Stimulated activated naive B cell treated with anti-CD40 and anti-IgM and Interleukin-4, amounts not matched to agents 10 μg/mL and 1 μg/mL and 100 μg/mL, for 72 hours (primary cell): Measurements from ENCODE around the gene IDE.
"Not testable (repeated sequence)": the region's sequence is repeated elsewhere in the genome, so short reads cannot be mapped to it uniquely, and the experiment has no call there.

Experiments
- ATAC-seq, 2 donors: fragments of 150-1000 bp; cut with Tn5 transposase; replicated peaks; 2 replicates each; pipeline ENCODE4 v1.10.0; 2021; ENCODE audit warnings: moderate library complexity in 1 of 2
- DNase-seq: peaks from one replicate; pipeline ENCODE4 v3.0.0; 2021
- H3K27ac Mint-ChIP-seq: one replicate; pipeline ENCODE4 v1.8.0; 2022; ENCODE audit warnings: mild to moderate bottlenecking, mixed read lengths
- H3K27me3 Mint-ChIP-seq, 2 donors: one replicate each; pipeline ENCODE4 v1.8.0; 2022; ENCODE audit warnings: mixed read lengths in 2 of 2
- H3K36me3 Mint-ChIP-seq, 2 donors: one replicate each; pipeline ENCODE4 v1.8.0; 2022; ENCODE audit warnings: mixed read lengths in 2 of 2, mild to moderate bottlenecking in 1 of 2
- H3K4me1 Mint-ChIP-seq, 2 donors: one replicate each; pipeline ENCODE4 v1.8.0; 2022; ENCODE audit warnings: mixed read lengths in 2 of 2, mild to moderate bottlenecking in 1 of 2
- H3K4me3 Mint-ChIP-seq, 2 donors: one replicate each; pipeline ENCODE4 v1.8.0; 2022; ENCODE audit warnings: mild to moderate bottlenecking in 2 of 2, mixed read lengths in 2 of 2, moderate library complexity in 1 of 2
- H3K9me3 Mint-ChIP-seq, 2 donors: one replicate each; pipeline ENCODE4 v1.8.0; 2022; ENCODE audit warnings: mixed read lengths in 2 of 2, mild to moderate bottlenecking in 1 of 2

IDE gene

DNA sequence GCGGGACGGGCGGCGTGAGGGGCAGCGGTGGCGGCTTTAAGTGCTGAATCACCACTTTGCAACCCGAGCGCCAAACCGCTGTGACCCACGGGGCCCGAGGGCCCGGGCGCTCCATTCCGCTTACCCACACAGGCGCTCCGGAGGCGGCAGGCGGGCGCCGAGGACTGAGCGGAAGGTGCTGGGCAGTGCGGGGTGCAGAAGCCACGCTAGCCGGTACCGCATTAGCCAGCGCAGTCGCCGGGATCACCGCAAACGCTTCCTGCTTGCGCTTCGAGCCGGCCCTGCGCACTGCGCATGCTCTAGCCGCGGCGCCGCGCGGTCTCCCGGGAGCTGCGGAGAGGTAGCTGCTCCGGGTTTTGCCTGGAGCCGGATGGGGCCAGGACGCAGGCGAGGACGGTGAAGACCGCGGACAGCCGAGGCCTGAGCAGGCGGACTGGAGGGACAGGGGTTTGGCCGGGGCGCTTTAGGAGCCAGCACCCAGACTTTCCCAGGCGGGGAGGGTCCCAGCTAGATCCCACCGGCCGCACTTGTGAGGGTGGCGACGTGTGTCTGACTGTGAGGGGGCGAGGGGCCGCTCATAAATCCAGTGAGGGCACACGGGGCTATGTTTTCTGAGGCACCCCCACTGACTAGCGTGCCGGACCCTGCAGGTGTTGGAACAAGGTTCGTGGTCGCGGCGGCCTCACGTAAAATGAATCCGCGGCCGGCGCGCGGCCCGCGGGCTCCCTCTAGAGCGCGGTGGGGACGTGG is at the start of gene IDE:
Gene IDE (minus strand): TSS at position 296 of the 750 bp plus-strand sequence. CDS start 74 bp downstream, at position 222.
- H3K36me3 Mint-ChIP-seq, result peaks cover 5 to 7% of the 10 kb centered on the region in 2 donors
- ATAC-seq, result peak; percentile 81 to 85
- peaks cover 21 to 32% of the 10 kb centered on the region in 2 donors for H3K4me1 Mint-ChIP-seq
- peak; percentile 80 for DNase-seq
- no peaks in the 10 kb centered on the region for H3K9me3 Mint-ChIP-seq
- peak within 1 kb of the TSS; percentile 87 to 91 for H3K4me3 Mint-ChIP-seq
- no peaks in the 10 kb centered on the region for H3K27me3 Mint-ChIP-seq
- H3K27ac Mint-ChIP-seq, result peak within 1 kb of the TSS; percentile 96

DNA sequence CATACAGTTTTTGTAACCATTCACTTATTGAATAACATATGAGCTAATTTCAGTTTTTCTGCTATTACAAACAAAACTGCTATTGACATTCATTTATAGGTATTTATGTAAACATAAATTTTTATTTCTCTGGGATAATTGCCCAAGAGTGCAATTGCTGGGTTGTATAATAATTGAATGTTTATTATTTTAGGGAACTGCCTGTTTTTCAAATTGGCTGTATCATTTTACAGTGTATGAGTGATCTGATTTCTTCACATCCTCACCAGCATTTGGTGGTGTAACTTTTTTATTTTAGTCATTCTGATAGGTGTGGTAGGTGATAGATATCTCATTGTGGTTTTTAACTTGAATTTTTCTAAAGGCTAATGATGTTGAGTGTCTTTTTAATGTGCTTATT is 45.5 kb upstream of the IDE start:
- no peaks in the 10 kb centered on the region for H3K27me3 Mint-ChIP-seq
- H3K9me3 Mint-ChIP-seq, result peaks cover under 1 to 5% of the 10 kb centered on the region in 2 donors
- no peak overlapping the region for H3K27ac Mint-ChIP-seq
- no peak overlapping the region for H3K4me3 Mint-ChIP-seq
- DNase-seq, result no peak
- no peak for ATAC-seq
- no peaks in the 10 kb centered on the region for H3K4me1 Mint-ChIP-seq
- peaks cover 18 to 21% of the 10 kb centered on the region in 2 donors for H3K36me3 Mint-ChIP-seq

DNA sequence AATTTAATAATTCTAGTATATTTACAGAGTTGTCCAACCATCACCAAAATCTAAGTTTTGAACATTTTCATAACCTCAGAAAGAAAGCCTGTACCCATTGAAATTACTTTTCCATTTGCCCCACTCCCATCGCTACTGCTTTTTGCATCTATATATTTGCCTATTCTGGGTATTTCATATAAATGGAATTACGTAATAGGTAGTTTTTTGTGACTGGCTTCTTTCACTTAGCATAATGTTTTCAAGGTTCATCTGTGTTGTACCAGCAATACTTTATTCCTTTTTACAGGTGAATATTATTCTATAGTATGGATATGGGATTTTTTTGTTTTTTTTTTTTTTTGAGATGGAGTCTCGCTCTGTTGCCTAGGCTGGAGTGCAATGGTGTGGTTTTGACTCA is 41.6 kb upstream of the IDE start:
- ATAC-seq (no peak), DNase-seq (no peak)
- Mint-ChIP-seq H3K27me3 (no peaks in the 10 kb centered on the region), H3K9me3 (no peaks in the 10 kb centered on the region), H3K27ac (no peak overlapping the region), H3K4me1 (no peaks in the 10 kb centered on the region), H3K36me3 (peaks cover 3 to 8% of the 10 kb centered on the region in 2 donors), H3K4me3 (no peak overlapping the region)

DNA sequence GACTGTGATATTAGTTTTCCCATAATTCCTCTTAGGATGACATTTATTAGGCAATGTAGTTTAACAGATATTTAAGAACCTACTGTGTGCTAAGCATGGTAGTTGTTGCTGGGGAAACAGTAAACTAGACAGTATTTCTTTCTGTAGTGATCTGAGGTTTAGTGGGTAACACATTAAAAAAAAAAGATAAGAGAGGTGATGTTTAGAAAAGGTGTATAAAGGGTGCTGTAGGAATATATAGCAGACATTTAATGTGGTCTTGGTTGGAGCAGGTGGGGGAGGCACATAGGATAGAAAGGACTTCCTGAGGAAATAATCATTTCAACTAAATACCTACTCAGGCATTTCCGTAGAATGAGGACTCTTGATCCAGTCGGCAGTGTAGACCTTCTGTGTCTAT is 30.9 kb upstream of the IDE start:
- peaks cover 9 to 12% of the 10 kb centered on the region in 2 donors for H3K36me3 Mint-ChIP-seq
- H3K9me3 Mint-ChIP-seq, result no peaks in the 10 kb centered on the region
- ATAC-seq (no peak), DNase-seq (no peak)
- no peaks in the 10 kb centered on the region for H3K27me3 Mint-ChIP-seq
- H3K27ac Mint-ChIP-seq, result no peak overlapping the region
- peaks cover 0 to 8% of the 10 kb centered on the region in 2 donors for H3K4me1 Mint-ChIP-seq
- no peak overlapping the region for H3K4me3 Mint-ChIP-seq

DNA sequence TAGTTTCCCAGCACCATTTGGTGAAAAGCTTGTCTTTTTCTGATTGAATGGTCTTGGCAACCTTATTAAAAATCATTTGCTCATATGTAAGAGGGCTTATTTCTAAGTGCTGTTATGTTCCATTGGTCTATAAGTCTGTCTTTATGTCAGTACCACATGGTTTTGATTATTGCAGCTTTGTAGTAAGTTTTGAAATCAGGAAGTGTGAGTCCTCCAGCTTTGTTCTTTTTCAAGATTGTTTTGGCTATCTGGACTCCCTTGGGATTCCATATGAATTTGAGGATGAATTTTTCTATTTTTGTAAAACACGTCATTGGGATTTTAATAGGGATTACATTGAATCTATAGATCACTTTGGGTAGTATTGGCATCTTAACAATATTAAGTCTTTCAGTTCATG is 24.4 kb upstream of the IDE start:
- Mint-ChIP-seq H3K36me3 (no peaks in the 10 kb centered on the region), H3K4me3 (no peak overlapping the region), H3K27me3 (no peaks in the 10 kb centered on the region), H3K27ac (no peak overlapping the region), H3K4me1 (peaks cover 0 to 11% of the 10 kb centered on the region in 2 donors), H3K9me3 (no peaks in the 10 kb centered on the region)
- no peak for ATAC-seq
- DNase-seq, result no peak

DNA sequence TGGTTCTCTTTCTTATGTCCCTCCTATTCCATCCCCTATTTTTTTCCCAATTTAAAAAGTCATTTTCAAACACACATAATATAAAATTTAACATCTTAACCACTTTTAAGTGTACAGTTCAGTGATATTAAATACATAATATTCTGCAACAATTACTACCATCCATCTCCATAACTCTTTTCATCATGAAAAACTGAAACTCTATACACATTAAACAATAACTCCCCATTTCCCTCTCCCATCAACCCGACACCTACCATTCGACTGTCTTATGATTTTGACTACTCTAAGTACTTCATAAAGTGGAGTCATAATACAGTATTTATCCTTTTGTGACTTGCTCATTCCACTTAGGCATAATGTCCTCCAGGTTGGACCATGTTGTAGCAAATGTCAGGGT is 21.6 kb upstream of the IDE start:
- peak overlapping the region in 1 of 2 donors; percentile 2 for H3K4me3 Mint-ChIP-seq
- DNase-seq (no peak), ATAC-seq (no peak)
- H3K27me3 Mint-ChIP-seq, result no peaks in the 10 kb centered on the region
- peaks cover 11 to 29% of the 10 kb centered on the region in 2 donors for H3K4me1 Mint-ChIP-seq
- H3K36me3 Mint-ChIP-seq, result peaks cover 0 to 3% of the 10 kb centered on the region in 2 donors
- no peaks in the 10 kb centered on the region for H3K9me3 Mint-ChIP-seq
- no peak overlapping the region for H3K27ac Mint-ChIP-seq

DNA sequence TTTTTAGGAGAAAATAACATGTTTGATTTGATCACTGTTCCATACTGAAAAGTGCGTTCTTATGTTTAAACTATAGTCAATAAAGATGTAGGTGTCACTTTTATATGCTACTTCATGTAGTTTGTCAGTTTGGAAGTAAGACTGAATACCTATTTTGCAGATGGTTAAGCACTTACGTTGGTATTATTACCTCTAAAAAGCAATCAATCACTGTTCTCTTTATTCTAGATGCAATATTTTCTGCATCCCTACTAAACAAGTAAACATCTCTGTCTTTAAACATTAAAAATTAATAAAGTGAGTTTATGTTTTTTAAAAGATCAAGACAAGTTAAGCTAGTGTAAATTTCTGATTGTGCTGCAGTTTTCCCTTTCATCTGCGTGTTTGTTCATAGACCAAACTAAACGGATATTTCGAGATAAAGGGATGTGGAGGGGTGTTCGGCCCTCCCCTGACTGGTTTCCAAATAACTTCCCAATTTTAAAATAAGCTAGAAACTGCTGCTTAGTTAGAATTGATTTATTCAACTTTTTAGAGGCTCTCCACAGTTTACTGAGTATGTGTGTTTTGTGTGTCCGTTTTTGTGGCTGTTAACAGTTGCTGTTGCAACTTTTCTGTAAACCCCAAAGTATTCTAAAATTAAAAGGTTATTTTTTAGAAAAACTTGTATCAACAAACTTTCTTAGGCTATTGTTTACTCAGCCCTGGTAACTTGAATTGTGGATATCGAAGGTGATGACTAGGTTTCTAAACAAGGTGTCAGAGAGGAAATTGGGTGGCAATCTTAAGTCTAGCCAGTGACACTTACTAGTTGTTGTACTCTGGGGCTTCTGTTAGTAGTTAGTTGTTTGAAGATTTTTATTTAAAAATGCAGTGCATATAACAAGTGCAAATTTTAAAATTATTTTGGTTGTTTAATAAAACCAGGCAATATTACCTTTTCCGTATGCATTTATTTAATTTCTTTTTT is 20.0 kb upstream of the IDE start:
- Mint-ChIP-seq H3K4me3 (peak overlapping the region; percentile 98 to 99), H3K4me1 (peaks cover 14 to 35% of the 10 kb centered on the region in 2 donors), H3K27me3 (no peaks in the 10 kb centered on the region), H3K36me3 (peaks cover 0 to 3% of the 10 kb centered on the region in 2 donors), H3K27ac (peak overlapping the region; percentile 99), H3K9me3 (no peaks in the 10 kb centered on the region)
- ATAC-seq, result no peak
- no peak for DNase-seq

DNA sequence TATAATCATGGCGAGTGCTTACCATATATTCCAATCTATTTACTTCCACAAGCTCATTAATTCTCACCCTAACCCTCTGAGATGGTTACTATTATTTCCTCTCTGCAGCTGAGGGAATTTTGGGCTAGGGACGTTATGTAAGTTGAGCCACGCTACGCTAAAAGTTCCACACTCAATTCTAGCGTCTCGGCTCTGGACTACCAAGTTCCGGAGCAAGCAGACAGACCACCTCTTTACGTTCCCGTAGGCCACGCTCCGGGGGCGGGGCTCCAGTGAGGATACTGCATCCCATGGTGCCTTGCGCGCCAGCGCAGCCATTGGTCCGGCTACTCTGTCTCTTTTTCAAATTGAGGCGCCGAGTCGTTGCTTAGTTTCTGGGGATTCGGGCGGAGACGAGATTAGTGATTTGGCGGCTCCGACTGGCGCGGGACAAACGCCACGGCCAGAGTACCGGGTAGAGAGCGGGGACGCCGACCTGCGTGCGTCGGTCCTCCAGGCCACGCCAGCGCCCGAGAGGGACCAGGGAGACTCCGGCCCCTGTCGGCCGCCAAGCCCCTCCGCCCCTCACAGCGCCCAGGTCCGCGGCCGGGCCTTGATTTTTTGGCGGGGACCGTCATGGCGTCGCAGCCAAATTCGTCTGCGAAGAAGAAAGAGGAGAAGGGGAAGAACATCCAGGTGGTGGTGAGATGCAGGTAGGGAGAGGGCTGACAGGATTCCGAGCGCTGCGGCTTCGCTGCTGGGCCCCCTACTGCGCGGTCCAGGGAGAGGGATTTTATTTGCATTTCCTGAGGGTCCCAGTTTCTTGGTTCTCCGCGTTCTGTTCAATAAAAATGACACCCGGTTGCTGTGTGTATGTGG is 19.1 kb upstream of the IDE start, which contains the start of gene KIF11:
Gene KIF11 (plus strand): TSS at position 370 of the 858 bp plus-strand sequence. CDS start 246 bp downstream, at position 616.
- no peaks in the 10 kb centered on the region for H3K27me3 Mint-ChIP-seq
- DNase-seq, result peak; percentile 96
- peaks cover 0 to 3% of the 10 kb centered on the region in 2 donors for H3K36me3 Mint-ChIP-seq
- peak; percentile 87 to 88 for ATAC-seq
- peaks cover 14 to 35% of the 10 kb centered on the region in 2 donors for H3K4me1 Mint-ChIP-seq
- H3K9me3 Mint-ChIP-seq, result no peaks in the 10 kb centered on the region
- peak within 1 kb of the TSS; percentile 99 for H3K27ac Mint-ChIP-seq
- peak within 1 kb of the TSS; percentile 98 to 99 for H3K4me3 Mint-ChIP-seq

DNA sequence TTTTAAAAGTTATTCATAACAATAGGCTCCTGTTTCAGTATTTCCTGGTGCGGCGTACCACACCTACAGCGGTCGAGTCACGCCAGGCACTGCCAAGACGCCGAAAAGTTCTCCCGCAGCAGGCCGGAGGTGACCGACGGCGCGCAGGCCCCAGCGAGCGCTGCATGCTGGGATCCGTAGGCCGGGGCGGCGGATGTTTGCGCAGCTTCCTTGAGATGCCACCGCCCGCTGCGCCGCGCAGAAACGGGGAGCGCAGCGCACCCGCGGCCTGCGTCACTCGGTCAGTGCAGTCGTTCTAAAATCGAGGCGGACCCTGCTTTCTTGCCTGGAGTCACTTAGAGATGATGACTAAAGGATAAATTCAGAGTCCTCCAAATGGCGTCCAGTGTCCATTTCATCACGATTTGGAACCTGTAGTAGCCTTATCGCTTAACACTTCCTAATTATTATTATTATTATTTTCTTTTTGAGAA is 17.7 kb upstream of the IDE start:
- H3K9me3 Mint-ChIP-seq, result no peaks in the 10 kb centered on the region
- ATAC-seq (peak; percentile 86 to 88), DNase-seq (peak; percentile 90)
- H3K27me3 Mint-ChIP-seq, result no peaks in the 10 kb centered on the region
- peak overlapping the region; percentile 99 for H3K27ac Mint-ChIP-seq
- H3K4me1 Mint-ChIP-seq, result peaks cover 14 to 35% of the 10 kb centered on the region in 2 donors
- H3K4me3 Mint-ChIP-seq, result peak overlapping the region; percentile 98 to 99
- H3K36me3 Mint-ChIP-seq, result peaks cover 0 to 3% of the 10 kb centered on the region in 2 donors

DNA sequence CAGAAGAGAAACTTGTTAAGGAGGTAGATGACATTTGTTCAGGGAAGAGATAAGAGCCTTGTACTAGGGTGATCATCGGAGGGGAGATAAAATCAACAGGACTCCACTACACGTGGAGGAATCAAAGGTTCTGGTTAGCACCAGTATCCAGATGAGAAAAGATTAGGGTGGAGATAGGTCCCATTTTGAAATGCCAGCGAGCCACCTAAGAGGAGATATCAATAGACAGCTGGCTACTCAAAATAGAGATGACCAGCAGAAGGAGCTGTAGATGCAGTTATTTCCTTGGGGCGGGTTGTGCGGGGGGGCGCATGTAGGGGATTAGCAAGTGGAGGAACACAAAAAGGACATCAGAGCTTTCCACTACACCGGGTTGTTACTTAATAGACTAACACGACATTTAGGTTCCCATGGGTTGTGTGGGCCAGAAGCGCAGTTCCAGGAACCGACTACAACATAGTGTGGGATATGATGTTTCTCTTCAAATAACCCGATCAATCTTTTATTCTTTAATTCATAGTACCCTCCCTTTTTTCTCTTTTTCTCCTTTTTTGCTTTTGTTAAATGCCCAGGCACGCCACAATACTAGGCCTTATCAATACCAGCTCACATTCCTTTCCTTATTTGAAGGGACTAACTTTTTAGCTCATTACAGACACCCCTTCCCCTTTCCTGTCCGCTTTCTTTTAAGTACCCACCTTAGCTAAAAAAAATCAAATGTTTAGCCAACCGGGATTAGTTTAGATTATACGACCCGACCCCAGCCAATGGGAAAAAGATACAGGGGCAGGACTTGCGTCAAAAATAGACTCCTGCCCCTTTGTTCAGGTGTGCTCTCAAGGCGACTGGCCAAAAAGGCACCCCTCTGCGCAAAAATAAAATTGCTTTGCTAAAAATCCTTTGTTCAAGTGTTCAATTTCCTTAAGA is 17.0 kb upstream of the IDE start:
- peak; percentile 28 for DNase-seq
- Mint-ChIP-seq H3K9me3 (no peaks in the 10 kb centered on the region), H3K36me3 (peaks cover 0 to 3% of the 10 kb centered on the region in 2 donors), H3K27me3 (no peaks in the 10 kb centered on the region), H3K27ac (peak overlapping the region; percentile 99), H3K4me1 (peaks cover 14 to 35% of the 10 kb centered on the region in 2 donors), H3K4me3 (peak overlapping the region; percentile 98 to 99)
- ATAC-seq, result peak; percentile 20 to 23

DNA sequence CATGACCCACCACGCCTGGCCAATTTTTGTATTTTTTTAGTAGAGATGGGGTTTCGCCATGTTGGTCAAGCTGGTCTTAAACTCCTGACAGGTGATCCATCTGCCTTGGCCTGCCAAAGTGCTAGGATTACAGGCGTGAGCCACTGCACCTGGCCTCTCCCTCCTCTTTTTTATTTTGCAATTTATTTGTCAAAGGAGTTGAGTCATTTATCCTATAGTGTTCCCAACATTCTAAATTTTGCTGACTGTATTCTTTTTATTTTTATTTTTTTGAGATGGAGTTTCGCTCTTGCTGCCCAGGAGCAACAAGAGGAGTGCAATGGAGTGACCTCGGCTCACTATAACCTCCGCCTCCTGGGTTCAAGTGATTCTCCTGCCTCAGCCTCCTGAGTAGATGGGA is 8.5 kb upstream of the IDE start:
- not testable (repeated sequence) for H3K4me1 Mint-ChIP-seq, H3K4me3 Mint-ChIP-seq, ATAC-seq, H3K27ac Mint-ChIP-seq, H3K27me3 Mint-ChIP-seq, DNase-seq, H3K9me3 Mint-ChIP-seq, H3K36me3 Mint-ChIP-seq

DNA sequence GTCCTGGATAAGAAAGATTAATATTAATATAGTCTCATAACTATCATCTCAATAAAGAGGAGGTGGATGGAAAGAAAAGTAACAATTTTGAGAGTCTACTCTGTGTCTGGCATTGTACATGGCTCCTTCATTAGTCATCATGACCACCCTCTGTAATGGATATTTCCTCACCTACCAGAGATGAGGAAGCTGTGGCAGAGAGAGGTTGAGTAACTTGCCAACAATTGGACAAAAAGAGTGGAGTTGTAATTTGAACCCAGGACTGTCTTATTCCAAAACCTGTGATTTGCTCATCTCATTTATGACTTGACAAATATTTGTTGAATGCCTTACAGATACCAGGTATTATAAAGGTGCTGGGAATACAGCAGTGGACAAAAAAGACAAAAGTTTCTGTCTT is 2.1 kb upstream of the IDE start:
- no peaks in the 10 kb centered on the region for H3K27me3 Mint-ChIP-seq
- no peak overlapping the region for H3K4me3 Mint-ChIP-seq
- H3K9me3 Mint-ChIP-seq, result no peaks in the 10 kb centered on the region
- H3K4me1 Mint-ChIP-seq, result peaks cover 15 to 25% of the 10 kb centered on the region in 2 donors
- no peak for DNase-seq
- H3K36me3 Mint-ChIP-seq, result peaks cover 0 to 3% of the 10 kb centered on the region in 2 donors
- ATAC-seq, result no peak
- no peak overlapping the region for H3K27ac Mint-ChIP-seq
